Sciatic nerve (tissue), 2 donors: ENCODE measurements around the gene BET1L. TPM values are rescaled to one million over a fixed set of nuclear protein-coding genes. Genes with fewer than 3 reads are reported as not detected.
"Not testable (repeated sequence)": the region's sequence is repeated elsewhere in the genome, so short reads cannot be mapped to it uniquely, and the experiment has no call there.

ENCODE experiments used
- ATAC-seq: fragments of 200-7000 bp; cut with Tn5 transposase; one replicate; pipeline ENCODE4 v1.9.1; 2020; ENCODE audit warnings: mild to moderate bottlenecking, moderate library complexity
- DNase-seq: peaks from one replicate; pipeline ENCODE4 v3.0.0-alpha.2; 2020; ENCODE audit warnings: low spot score
- intact Hi-C: fragments of 100-400 bp; cut with DNase I; formaldehyde crosslinking; loops from one replicate; pipeline ENCODE4 v1.14.2; 2022
- total RNA-seq: library from RNA; stranded (reverse); fragmentation: NEBNext Ultra II Directional; extraction: Animal tissue kit (Norgen Biotek cat#: 25700); gene quantifications from one replicate; pipeline ENCODE4 v1.2.1, GENCODE V29; 2021
- donor health status: DM: no; HTN: no; CAD: no.
- donor health status: DM: no; HTN: no; CAD: no.

Gene BET1L
- total RNA-seq, 1 donor from 2014 or later: 48.1 TPM

DNA sequence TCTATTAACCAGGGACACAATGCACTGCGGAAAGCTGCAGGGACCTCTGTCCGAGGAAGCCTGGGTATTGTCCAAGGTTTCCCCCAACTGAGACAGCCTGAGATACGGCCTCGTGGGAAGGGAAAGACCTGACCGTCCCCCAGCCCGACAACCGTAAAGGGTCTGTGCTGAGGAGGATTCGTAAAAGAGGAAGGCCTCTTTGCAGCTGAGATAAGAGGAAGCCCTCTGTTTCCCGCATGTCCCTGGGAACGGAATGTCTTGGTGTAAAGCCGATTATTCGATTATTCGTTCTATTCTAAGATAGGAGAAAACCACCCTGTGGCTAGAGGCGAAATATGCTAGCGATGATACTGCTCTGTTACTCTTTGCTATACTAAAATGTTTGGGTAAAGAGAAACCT lies 5.2 kb downstream of the BET1L start:
- no peak for DNase-seq
- intact Hi-C loops: no loop called here

GRCh38 chr11:200224-201003 lies 6.8 kb downstream of the BET1L start:
- ATAC-seq: no peak
- no peak for DNase-seq
- intact Hi-C loops: no loop called here

More for the DNA sequence above, 5.2 kb downstream of the BET1L start:
- ATAC-seq: no peak

GRCh38 chr11:199782-200181 lies 7.4 kb downstream of the BET1L start:
- intact Hi-C loops: no loop called here
- DNase-seq (peak; percentile 59), ATAC-seq (no peak)

- peak; percentile 16 for ATAC-seq
- DNase-seq: peak; percentile 57
- intact Hi-C loops: no loop called here
Measured at GRCh38 chr11:199004-199581, 8.1 kb downstream of the BET1L start.

DNA sequence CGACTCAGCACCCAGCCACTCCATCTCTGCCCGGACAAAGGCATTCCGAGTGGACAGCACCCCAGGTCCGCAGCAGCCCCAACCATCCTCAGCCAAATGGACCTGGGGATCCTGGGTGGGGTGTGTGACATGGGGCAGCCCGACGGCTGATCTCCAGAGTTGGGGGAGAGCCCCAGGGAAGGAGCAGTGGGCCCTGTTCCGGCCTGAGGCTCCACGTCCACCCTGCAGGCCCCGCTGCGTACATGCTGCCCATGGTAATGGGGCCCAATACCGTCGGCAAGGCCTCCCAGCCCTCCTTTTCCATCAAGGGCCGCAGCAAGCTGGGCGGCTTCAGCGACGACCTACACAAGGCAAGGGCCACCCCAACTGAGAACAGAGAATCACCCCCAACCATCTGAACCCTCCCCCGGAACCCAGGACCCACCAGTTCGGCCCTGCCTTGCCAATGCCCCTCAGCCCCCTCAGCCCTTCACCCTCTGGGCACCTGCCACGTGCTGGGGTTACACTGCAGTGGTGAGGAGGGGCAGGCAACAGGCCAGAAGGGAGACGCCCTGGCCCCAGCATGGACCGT lies 8.9 kb downstream of the BET1L start:
- ATAC-seq (no peak), DNase-seq (peak; percentile 54)

DNA sequence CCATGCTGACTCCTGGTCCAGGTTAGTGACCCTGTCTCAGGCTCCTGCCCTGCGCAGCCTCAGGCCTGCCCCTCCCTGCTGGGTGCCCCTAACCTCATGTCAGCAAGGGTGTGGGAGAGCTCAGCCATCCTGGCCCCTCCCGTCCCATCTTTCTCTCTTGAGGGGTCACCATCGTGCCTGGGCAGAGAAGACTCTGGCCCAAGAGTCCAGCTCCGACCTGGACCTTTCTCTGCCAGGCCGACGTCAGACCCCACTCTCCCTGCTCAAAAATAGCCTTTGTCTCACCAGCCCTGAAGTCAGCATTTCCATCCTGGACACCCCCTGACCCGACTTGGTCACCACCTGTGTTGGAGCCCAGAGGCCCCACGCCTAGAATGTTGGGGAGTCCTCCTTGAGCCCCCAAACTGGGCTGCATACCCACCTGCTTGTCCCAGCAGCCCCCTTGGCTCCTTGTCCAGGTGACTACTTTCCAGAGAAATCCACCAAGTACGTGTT lies 9.4 kb downstream of the BET1L start:
- intact Hi-C loops: no loop called here
- peak; percentile 18 for ATAC-seq
- peak; percentile 55 for DNase-seq

More for the DNA sequence above, 8.9 kb downstream of the BET1L start:
- intact Hi-C loops: no loop called here

GRCh38 chr11:196786-197731 lies 10.1 kb downstream of the BET1L start:
- intact Hi-C loops: no loop called here
- ATAC-seq: no peak
- DNase-seq: peak; percentile 57

GRCh38 chr11:193481-193880 lies 13.7 kb downstream of the BET1L start:
- DNase-seq, intact Hi-C loops, ATAC-seq: not testable (repeated sequence)

- ATAC-seq, intact Hi-C loops, DNase-seq: not testable (repeated sequence)
Measured at GRCh38 chr11:192674-193128, 14.5 kb downstream of the BET1L start, which contains the start of gene SCGB1C1. Gene SCGB1C1, plus strand, starts transcription at chr11:193078. Its CDS starts 22 bp downstream, at chr11:193100.

DNA sequence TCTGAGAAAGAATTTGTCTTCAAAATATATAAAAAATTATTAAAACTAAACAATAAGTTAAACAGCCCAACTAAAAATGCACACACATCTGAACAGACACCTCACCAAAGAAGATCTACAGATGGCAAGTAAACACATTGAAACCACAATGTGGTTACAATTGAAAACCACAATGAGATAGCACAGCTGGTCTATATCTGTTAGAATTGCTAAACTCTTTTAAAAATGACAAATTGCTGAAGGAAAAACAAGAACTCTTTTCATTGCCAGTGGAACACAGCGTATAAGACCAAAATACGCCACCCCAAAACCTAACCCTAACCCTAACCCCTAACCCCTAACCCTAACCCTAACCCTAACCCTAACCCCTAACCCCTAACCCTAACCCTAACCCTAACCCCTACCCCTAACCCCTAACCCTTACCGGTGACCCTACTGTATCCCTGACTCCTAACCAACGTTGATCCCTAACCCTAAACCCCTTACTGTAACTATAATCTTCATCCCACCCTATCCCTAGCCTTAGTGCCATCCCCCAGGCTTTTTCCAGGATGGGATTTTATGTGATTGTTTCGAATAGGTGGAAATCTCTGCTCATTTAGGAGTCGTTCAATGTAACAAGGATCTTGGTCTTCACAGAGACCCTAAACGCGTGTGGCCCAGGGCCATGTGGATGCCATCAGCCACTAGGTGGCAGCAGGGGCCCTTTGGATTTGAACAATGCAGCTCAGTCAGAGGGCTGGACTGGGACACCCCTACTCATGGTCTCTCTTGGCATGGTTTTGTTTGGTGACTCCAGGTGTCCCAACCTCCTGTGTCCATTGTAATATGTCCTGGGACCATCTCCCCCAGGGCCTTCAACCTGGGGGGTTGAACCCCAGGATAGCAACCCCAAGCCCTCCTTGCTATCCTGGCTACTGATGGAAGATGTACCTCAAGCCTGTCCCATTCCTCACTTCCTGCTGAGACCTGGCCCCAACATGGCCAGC lies 15.4 kb downstream of the BET1L start:
- intact Hi-C loops: not testable (repeated sequence)
- peak; percentile 68 for ATAC-seq
- DNase-seq: peak; percentile 67

DNA sequence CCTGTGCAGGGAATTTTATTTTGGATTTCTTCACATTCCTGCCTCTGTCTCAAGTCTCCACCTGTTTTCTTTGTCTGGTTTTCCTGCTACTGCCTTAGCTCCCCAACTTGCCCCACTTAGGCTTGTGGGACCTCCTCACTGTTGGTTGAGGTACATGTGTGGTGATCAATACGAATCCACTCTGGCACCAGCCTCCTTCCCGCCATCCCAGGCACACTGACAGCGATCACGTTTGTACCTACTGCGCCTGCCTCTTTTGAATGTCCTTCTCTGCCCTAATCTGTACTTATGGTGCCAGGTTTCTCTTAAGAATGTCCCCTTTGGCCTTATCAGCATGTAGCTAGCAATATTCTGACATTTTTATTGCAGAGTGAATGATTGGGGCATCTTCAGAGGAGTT lies 16.7 kb downstream of the BET1L start:
- intact Hi-C loops, ATAC-seq, DNase-seq: not testable (repeated sequence)

GRCh38 chr11:189843-190311 lies 17.3 kb downstream of the BET1L start:
- peak; percentile 49 for ATAC-seq
- DNase-seq, intact Hi-C loops: not testable (repeated sequence)

DNA sequence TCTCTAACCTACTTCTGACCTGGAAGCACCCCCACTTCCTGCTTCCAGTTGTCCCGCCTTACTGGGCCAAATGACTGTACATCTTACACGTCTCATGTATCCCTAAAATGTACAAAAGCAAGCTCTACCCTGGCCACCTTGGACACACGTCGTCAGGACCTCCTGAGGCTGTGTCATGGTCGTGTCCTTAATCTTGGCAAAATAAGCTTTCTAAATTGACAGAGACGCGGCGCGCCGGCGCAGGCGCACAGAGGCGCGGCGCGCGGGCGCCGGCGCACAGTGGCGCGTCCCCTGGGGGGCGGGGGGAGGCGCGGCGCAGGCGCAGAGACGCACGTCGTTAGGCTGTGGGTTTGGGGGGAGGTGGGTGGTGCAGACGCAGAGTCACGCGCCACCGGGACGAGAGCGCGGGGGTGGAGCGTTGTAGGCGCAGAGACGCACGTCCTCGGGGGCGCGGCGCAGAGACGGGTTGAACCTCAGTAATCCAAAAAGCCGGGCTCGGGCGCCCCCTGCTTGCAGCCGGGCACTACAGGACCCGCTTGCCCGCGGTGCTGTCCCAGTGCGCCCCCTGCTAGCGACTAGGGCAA lies 17.9 kb downstream of the BET1L start:
- intact Hi-C loops, DNase-seq: not testable (repeated sequence)
- peak; percentile 72 for ATAC-seq

DNA sequence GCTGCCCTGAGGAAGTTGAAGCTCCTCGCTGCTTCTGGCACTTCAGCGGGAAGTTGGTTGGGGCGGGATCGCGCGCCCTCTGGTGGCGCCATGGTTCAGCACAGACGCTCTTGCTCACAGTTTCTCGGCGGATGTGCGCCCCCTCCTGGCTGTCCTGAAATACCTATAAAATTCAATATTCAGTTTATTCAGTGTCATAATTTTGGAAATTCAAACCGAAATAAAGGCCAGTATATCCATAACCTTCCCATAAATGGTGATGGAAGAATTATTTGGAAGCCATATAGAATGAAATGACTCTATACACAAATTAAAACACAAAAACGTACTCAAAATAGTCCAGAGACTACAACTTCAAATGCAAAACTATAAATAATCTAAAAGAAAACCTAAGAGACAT lies 27.0 kb downstream of the BET1L start:
- intact Hi-C loops, DNase-seq, ATAC-seq: not testable (repeated sequence)
